HepG2 (cell line): ENCODE measurements around the gene THAP3. TPM values are rescaled to one million over a fixed set of nuclear protein-coding genes. Genes with fewer than 3 reads are reported as not detected.

Source experiments
- ASH2L ChIP-seq: fragments of 300-600, 200-600 bp; sonication (generic); IDR thresholded peaks from 2 replicates; pipeline ENCODE4 v1.7.0; 2017; ENCODE audit warnings: low read depth, mild to moderate bottlenecking, moderate library complexity, mixed read lengths, low read length; ENCODE audit not compliant: insufficient read length
- ATF1 ChIP-seq: IDR thresholded peaks from 2 replicates; pipeline ENCODE4 v1.6.1; 2016; ENCODE audit warnings: mild to moderate bottlenecking, control low read depth
- DMAP1 ChIP-seq: IDR thresholded peaks from 2 replicates; pipeline ENCODE4 v1.6.1; 2016
- DR1 ChIP-seq: sonication (generic); formaldehyde crosslinking; IDR thresholded peaks from 2 replicates; pipeline ENCODE4 v1.8.0; 2021; ENCODE audit warnings: mild to moderate bottlenecking, missing genetic modification reagents, inconsistent platforms
- GTF2F1 ChIP-seq: fragments of 150-350 bp; IDR thresholded peaks from 2 replicates; pipeline ENCODE4 v1.6.1; 2014; ENCODE audit warnings: low read length
- HOXA9 ChIP-seq: sonication (generic); formaldehyde crosslinking; IDR thresholded peaks from 2 replicates; pipeline ENCODE4 v1.8.1; 2022; ENCODE audit warnings: missing genetic modification reagents, mild to moderate bottlenecking, moderate library complexity, borderline replicate concordance
- KLF13 ChIP-seq: sonication (generic); formaldehyde crosslinking; IDR thresholded peaks from 2 replicates; pipeline ENCODE4 v1.4.0; 2020; ENCODE audit warnings: mild to moderate bottlenecking, missing genetic modification reagents
- MYC ChIP-seq: sonication (generic); formaldehyde crosslinking; IDR thresholded peaks from 2 replicates; pipeline ENCODE4 v1.9.0; 2021; ENCODE audit warnings: missing genetic modification reagents, borderline replicate concordance
- RBFOX2 ChIP-seq: fragments of 200-400 bp; formaldehyde crosslinking; IDR thresholded peaks from 2 replicates; pipeline ENCODE4 v1.6.1; 2017; ENCODE audit warnings: low read depth, mild to moderate bottlenecking, low read length
- RNF2 ChIP-seq: fragments of 450-650 bp; conservative IDR thresholded peaks from 2 replicates; pipeline ENCODE4 v1.6.1; 2016; ENCODE audit warnings: low read depth
- SAP130 ChIP-seq: IDR thresholded peaks from 2 replicates; pipeline ENCODE4 v1.6.1; 2016; ENCODE audit warnings: low read depth
- SNAPC2 ChIP-seq: sonication (generic); formaldehyde crosslinking; IDR thresholded peaks from 2 replicates; pipeline ENCODE4 v1.8.1; 2022; ENCODE audit warnings: mild to moderate bottlenecking, missing genetic modification reagents
- SP2 ChIP-seq: sonication (generic); formaldehyde crosslinking; IDR thresholded peaks from 2 replicates; pipeline ENCODE4 v1.5.1; 2020; ENCODE audit warnings: mild to moderate bottlenecking, missing genetic modification reagents
- ZNF33A ChIP-seq: sonication (generic); formaldehyde crosslinking; IDR thresholded peaks from 2 replicates; pipeline ENCODE4 v1.5.1; 2020; ENCODE audit warnings: missing genetic modification reagents, mild to moderate bottlenecking, moderate library complexity, borderline replicate concordance
- ZNF501 ChIP-seq: sonication (generic); formaldehyde crosslinking; IDR thresholded peaks from 2 replicates; pipeline ENCODE4 v1.5.1; 2020; ENCODE audit warnings: mild to moderate bottlenecking, moderate library complexity, missing genetic modification reagents
- ZNF550 ChIP-seq: sonication (generic); formaldehyde crosslinking; IDR thresholded peaks from 2 replicates; pipeline ENCODE4 v1.4.0; 2020; ENCODE audit warnings: mild to moderate bottlenecking, missing genetic modification reagents, borderline replicate concordance
- ZNF766 ChIP-seq: sonication (generic); formaldehyde crosslinking; IDR thresholded peaks from 2 replicates; pipeline ENCODE4 v1.5.0; 2020; ENCODE audit warnings: missing genetic modification reagents, borderline replicate concordance
- ZZZ3 ChIP-seq: sonication (generic); formaldehyde crosslinking; IDR thresholded peaks from 2 replicates; pipeline ENCODE4 v1.4.0; 2020; ENCODE audit warnings: missing genetic modification reagents, mild to moderate bottlenecking, borderline replicate concordance
- polyA plus RNA-seq, 8 experiments: library from polyadenylated mRNA; depleted of rRNA in 3 of 8; stranded (reverse) in 7 of 8; unstranded in 1 of 8; fragments of >200 nt; fragmentation: Illumina TruSeq in 4 of 8; extraction: Trizol in 4 of 8; gene quantifications; 2 replicates each; pipeline versions ENCODE4 v1.2.1 to v1.2.3, GENCODE V29; 2011 to 2016; ENCODE audit warnings: low read depth in 4 of 8, missing spikeins in 1 of 8, mixed read lengths in 1 of 8; ENCODE audit not compliant: insufficient read depth in 1 of 8
- total RNA-seq, 5 experiments: library from RNA; depleted of rRNA; stranded (reverse); fragments of >200 nt; fragmentation: Illumina TruSeq; extraction: Trizol; gene quantifications; 2 replicates each; pipeline ENCODE4 v1.2.3, GENCODE V29; 2016; ENCODE audit warnings: low read depth in 1 of 5
- TF ChIP-seq, protein P1 (sequence below): fragments of 450-650 bp; IDR thresholded peaks from 2 replicates; pipeline ENCODE4 v1.6.1; 2017
- TF ChIP-seq, protein P2 (sequence below): sonication (generic); formaldehyde crosslinking; IDR thresholded peaks from 2 replicates; pipeline ENCODE4 v1.4.0; 2020; ENCODE audit warnings: low read depth, mild to moderate bottlenecking, missing genetic modification reagents
- TF ChIP-seq, protein P3 (sequence below): sonication (generic); formaldehyde crosslinking; IDR thresholded peaks from 2 replicates; pipeline ENCODE4 v1.4.0; 2020; ENCODE audit warnings: missing genetic modification reagents
- TF ChIP-seq, protein P4 (sequence below): sonication (generic); formaldehyde crosslinking; IDR thresholded peaks from 2 replicates; pipeline ENCODE4 v1.8.1; 2022; ENCODE audit warnings: low read depth, mild to moderate bottlenecking, missing genetic modification reagents

Gene THAP3
- total and polyA plus RNA-seq, 2 of the 13 experiments (the other 11 are each of a cell fraction or from before 2014, with no cell fraction given): 10.3 to 14.9 TPM

DNA sequence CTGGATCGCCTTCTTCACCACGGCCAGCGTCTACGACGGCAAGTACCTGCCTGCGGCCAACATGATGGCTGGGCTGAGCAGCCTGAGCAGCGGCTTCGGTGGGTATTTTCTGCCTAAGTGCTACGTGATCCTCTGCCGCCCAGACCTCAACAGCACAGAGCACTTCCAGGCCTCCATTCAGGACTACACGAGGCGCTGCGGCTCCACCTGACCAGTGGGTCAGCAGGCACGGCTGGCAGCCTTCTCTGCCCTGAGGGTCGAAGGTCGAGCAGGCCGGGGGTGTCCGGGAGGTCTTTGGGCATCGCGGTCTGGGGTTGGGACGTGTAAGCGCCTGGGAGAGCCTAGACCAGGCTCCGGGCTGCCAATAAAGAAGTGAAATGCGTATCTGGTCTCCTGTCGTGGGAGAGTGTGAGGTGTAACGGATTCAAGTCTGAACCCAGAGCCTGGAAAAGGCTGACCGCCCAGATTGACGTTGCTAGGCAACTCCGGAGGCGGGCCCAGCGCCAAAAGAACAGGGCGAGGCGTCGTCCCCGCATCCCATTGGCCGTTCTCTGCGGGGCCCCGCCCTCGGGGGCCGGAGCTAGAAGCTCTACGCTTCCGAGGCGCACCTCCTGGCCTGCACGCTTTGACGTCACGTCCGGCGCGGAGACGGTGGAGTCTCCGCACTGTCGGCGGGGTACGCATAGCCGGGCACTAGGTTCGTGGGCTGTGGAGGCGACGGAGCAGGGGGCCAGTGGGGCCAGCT is 45.1 kb upstream of the THAP3 start, which contains the start of gene ZBTB48 (continued):
- no peak for TF ChIP-seq ZNF33A (CRISPR knock-in tag)
- TF ChIP-seq, protein P1, sequence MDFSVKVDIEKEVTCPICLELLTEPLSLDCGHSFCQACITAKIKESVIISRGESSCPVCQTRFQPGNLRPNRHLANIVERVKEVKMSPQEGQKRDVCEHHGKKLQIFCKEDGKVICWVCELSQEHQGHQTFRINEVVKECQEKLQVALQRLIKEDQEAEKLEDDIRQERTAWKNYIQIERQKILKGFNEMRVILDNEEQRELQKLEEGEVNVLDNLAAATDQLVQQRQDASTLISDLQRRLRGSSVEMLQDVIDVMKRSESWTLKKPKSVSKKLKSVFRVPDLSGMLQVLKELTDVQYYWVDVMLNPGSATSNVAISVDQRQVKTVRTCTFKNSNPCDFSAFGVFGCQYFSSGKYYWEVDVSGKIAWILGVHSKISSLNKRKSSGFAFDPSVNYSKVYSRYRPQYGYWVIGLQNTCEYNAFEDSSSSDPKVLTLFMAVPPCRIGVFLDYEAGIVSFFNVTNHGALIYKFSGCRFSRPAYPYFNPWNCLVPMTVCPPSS: no peak
- TF ChIP-seq, protein P2, sequence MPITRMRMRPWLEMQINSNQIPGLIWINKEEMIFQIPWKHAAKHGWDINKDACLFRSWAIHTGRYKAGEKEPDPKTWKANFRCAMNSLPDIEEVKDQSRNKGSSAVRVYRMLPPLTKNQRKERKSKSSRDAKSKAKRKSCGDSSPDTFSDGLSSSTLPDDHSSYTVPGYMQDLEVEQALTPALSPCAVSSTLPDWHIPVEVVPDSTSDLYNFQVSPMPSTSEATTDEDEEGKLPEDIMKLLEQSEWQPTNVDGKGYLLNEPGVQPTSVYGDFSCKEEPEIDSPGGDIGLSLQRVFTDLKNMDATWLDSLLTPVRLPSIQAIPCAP (CRISPR knock-in tag): no peak
- TF ChIP-seq HOXA9 (CRISPR knock-in tag): no peak
- TF ChIP-seq SP2 (CRISPR knock-in tag): peak; percentile 87
- 0 out of 2 replicates have a peak, but pooled peaks have one; percentile 26 for TF ChIP-seq KLF13
- TF ChIP-seq, protein P3, sequence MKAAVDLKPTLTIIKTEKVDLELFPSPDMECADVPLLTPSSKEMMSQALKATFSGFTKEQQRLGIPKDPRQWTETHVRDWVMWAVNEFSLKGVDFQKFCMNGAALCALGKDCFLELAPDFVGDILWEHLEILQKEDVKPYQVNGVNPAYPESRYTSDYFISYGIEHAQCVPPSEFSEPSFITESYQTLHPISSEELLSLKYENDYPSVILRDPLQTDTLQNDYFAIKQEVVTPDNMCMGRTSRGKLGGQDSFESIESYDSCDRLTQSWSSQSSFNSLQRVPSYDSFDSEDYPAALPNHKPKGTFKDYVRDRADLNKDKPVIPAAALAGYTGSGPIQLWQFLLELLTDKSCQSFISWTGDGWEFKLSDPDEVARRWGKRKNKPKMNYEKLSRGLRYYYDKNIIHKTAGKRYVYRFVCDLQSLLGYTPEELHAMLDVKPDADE (CRISPR knock-in tag): no peak
- peak; percentile 46 for TF ChIP-seq ASH2L
- TF ChIP-seq ZNF766 (CRISPR knock-in tag): no peak
- no peak for TF ChIP-seq SNAPC2
- TF ChIP-seq, protein P4, sequence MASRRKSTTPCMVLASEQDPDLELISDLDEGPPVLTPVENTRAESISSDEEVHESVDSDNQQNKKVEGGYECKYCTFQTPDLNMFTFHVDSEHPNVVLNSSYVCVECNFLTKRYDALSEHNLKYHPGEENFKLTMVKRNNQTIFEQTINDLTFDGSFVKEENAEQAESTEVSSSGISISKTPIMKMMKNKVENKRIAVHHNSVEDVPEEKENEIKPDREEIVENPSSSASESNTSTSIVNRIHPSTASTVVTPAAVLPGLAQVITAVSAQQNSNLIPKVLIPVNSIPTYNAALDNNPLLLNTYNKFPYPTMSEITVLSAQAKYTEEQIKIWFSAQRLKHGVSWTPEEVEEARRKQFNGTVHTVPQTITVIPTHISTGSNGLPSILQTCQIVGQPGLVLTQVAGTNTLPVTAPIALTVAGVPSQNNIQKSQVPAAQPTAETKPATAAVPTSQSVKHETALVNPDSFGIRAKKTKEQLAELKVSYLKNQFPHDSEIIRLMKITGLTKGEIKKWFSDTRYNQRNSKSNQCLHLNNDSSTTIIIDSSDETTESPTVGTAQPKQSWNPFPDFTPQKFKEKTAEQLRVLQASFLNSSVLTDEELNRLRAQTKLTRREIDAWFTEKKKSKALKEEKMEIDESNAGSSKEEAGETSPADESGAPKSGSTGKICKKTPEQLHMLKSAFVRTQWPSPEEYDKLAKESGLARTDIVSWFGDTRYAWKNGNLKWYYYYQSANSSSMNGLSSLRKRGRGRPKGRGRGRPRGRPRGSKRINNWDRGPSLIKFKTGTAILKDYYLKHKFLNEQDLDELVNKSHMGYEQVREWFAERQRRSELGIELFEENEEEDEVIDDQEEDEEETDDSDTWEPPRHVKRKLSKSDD (CRISPR knock-in tag): no peak; the same call in none of the 2 replicates
- peak; percentile 82 for TF ChIP-seq RNF2
- TF ChIP-seq ZNF550 (CRISPR knock-in tag): no peak
- TF ChIP-seq ZZZ3 (CRISPR knock-in tag): peak; percentile 20; the same call in 1 of the 2 replicates
- TF ChIP-seq MYC (CRISPR knock-in tag): peak; percentile 77
- TF ChIP-seq GTF2F1: no peak
- TF ChIP-seq ZNF501 (CRISPR knock-in tag): peak; percentile 72; the same call in 1 of the 2 replicates
- TF ChIP-seq RBFOX2: peak; percentile 92
- TF ChIP-seq DR1 (CRISPR knock-in tag): peak; percentile 77
- peak; percentile 72 for TF ChIP-seq ATF1 (CRISPR knock-in tag)
- TF ChIP-seq SAP130 (CRISPR knock-in tag): peak; percentile 64
- 0 out of 2 replicates have a peak, but pooled peaks have one; percentile 66 for TF ChIP-seq DMAP1 (CRISPR knock-in tag)
